ENCODE measurements around the gene OPCML. TPM values are rescaled to one million over a fixed set of nuclear protein-coding genes. Genes with fewer than 3 reads are reported as not detected.

OPCML gene
- total RNA-seq, 1 experiment from 2014 or later: 0.94 TPM

DNA sequence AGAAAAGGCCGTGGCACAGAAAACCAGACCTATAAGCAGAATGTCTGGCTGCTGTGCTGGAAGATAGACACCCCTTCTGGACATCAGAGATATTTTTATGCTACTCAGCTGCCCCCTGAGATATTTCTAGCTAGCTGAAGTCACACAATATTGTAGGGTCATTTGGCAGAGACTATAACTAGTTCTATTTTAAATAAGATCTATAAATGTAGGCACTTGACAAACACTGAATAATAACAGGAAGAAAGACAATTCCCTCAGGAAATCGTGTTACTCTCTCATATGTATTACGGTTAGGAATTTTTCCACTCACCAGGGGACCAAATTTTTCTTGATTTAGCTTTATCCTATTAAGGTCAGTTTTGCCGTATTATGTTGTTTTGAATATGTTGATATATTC is 845.4 kb downstream of the OPCML start:
- no peak overlapping the region for H2BK5ac ChIP-seq (ENCODE audit: insufficient read length, low read length)
- H3K4me1 Mint-ChIP-seq: peaks cover 12 to 20% of the 10 kb centered on the region in 2 experiments
- DNase-seq: no peak

More for the DNA sequence above, 845.4 kb downstream of the OPCML start:
- TF ChIP-seq, protein P1, sequence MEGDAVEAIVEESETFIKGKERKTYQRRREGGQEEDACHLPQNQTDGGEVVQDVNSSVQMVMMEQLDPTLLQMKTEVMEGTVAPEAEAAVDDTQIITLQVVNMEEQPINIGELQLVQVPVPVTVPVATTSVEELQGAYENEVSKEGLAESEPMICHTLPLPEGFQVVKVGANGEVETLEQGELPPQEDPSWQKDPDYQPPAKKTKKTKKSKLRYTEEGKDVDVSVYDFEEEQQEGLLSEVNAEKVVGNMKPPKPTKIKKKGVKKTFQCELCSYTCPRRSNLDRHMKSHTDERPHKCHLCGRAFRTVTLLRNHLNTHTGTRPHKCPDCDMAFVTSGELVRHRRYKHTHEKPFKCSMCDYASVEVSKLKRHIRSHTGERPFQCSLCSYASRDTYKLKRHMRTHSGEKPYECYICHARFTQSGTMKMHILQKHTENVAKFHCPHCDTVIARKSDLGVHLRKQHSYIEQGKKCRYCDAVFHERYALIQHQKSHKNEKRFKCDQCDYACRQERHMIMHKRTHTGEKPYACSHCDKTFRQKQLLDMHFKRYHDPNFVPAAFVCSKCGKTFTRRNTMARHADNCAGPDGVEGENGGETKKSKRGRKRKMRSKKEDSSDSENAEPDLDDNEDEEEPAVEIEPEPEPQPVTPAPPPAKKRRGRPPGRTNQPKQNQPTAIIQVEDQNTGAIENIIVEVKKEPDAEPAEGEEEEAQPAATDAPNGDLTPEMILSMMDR (conservative IDR thresholded peaks at IDR 0.05): no peak
- no CpG with 5 or more reads among the region's 4 CpGs for WGBS (ENCODE audit: extremely low coverage, insufficient read length, low lambda C conversion rate)
- Mint-ChIP-seq H3K27ac (no peak overlapping the region), H3K9me3 (peaks cover 0 to 3% of the 10 kb centered on the region in 2 experiments; a peak in 1 of 5 replicates), H3K4me3 (no peak overlapping the region), H3K36me3 (ENCODE audit: insufficient read depth in 1 of 3, low read depth in 3 of 3) (no peaks in the 10 kb centered on the region), H3K27me3 (ENCODE audit: low read depth) (no peaks in the 10 kb centered on the region; the same call in 1 of the 2 replicates)
- H2AFZ ChIP-seq (ENCODE audit: low read length): no peak overlapping the region
- H3K79me1 ChIP-seq (ENCODE audit: insufficient read depth, low read depth, low read length, poor library complexity, severe bottlenecking): no peaks in the 10 kb centered on the region
- H3K9ac ChIP-seq (ENCODE audit: extremely low read depth, insufficient read length, low read length): no peak overlapping the region
- H3K23me2 ChIP-seq (ENCODE audit: insufficient read length, low read depth, low read length, poor library complexity, severe bottlenecking): no peaks in the 10 kb centered on the region
- no peak overlapping the region for H3K4me2 ChIP-seq (ENCODE audit: insufficient read depth, insufficient read length, low read length)
- H3K27me3 ChIP-seq (ENCODE audit: insufficient read depth, low read length): no peaks in the 10 kb centered on the region
- no peak overlapping the region for H2BK120ac ChIP-seq (ENCODE audit: low read depth, low read length, poor library complexity, severe bottlenecking)
- H4K5ac ChIP-seq (ENCODE audit: insufficient read length, low read depth, low read length): no peak overlapping the region
- H3K18ac ChIP-seq (ENCODE audit: insufficient read length, low read depth, low read length): no peak overlapping the region
- no peaks in the 10 kb centered on the region for H3K79me2 ChIP-seq (ENCODE audit: insufficient read depth, low read length)
- H2AK5ac ChIP-seq (ENCODE audit: insufficient read length, low read length): no peak overlapping the region
- no peak overlapping the region for H4K8ac ChIP-seq (replicated peaks; ENCODE audit: insufficient read length, low read depth, low read length)
- no peaks in the 10 kb centered on the region for H4K20me1 ChIP-seq (ENCODE audit: control insufficient read depth, insufficient read depth, insufficient read length)
- H2BK12ac ChIP-seq (ENCODE audit: insufficient read length, low read depth, low read length): no peak overlapping the region
- no peak overlapping the region for H4K91ac ChIP-seq (ENCODE audit: insufficient read length, low read depth, low read length)
- no peaks in the 10 kb centered on the region for H3K9me3 ChIP-seq (ENCODE audit: control insufficient read depth, low read depth, low read length)
- H2BK20ac ChIP-seq (ENCODE audit: low read depth, low read length, poor library complexity, severe bottlenecking): no peak overlapping the region
- no peak overlapping the region for H2BK15ac ChIP-seq (ENCODE audit: low read depth, low read length)
- H3K14ac ChIP-seq (ENCODE audit: insufficient read depth, low read length): no peak overlapping the region
- H3T11ph ChIP-seq (ENCODE audit: low read length): no peak overlapping the region
- no peak overlapping the region for H3K4ac ChIP-seq (ENCODE audit: low read depth, low read length)
- no peak overlapping the region for H3K23ac ChIP-seq (ENCODE audit: insufficient read length, low read depth, low read length)
- no peaks in the 10 kb centered on the region for H3K4me1 ChIP-seq (ENCODE audit: insufficient read depth, low read length)
- no peak overlapping the region for H3K27ac ChIP-seq (ENCODE audit: insufficient read length, low read depth, low read length)
- no peak overlapping the region for H3K56ac ChIP-seq (ENCODE audit: insufficient read length, low read depth, low read length)

All from H9 (cell line).